Endothelial cell of umbilical vein (primary cell): ENCODE results near the gene EFCAB5. TPM values are rescaled to one million over a fixed set of nuclear protein-coding genes. Genes with fewer than 3 reads are reported as not detected.

Source experiments
- BruUV-seq: library from RNA; stranded (reverse); fragments of 400-500 nt; replicated peaks from 2 replicates; lab custom pipeline; 2021; lab: Mats Ljungman, UMichigan
- CTCF ChIA-PET: fragments of 300-600, 350-600 bp; sonication (Branson Sonifier 250); formaldehyde crosslinking; loops from one replicate; lab custom pipeline; 2021; ENCODE audit warnings: antibody characterized with exemption, inconsistent platforms; lab: Charles Lee
- POLR2A ChIA-PET: fragments of 300-600, 350-600 bp; sonication (Branson Sonifier 250); formaldehyde crosslinking; loops from one replicate; lab custom pipeline; 2021; ENCODE audit warnings: antibody characterized with exemption, inconsistent platforms; lab: Charles Lee
- DNase-seq: peaks from one replicate; pipeline ENCODE4 v3.0.0-alpha.2; 2011; ENCODE audit warnings: low read depth, low spot score
- FAIRE-seq: peaks from 2 replicates; lab custom pipeline; 2011; peaks lifted over from hg19 to GRCh38; lab: Jason Lieb, UNC
- H2AFZ ChIP-seq: 2 replicates; pipeline ENCODE4 v1.6.0; 2012; ENCODE audit warnings: low read depth, low read length, control low read depth, inconsistent platforms
- H3K27ac ChIP-seq: 2 replicates; pipeline ENCODE4 v1.5.1; 2011; ENCODE audit warnings: low read depth, mild to moderate bottlenecking, control low read depth, low read length, moderate library complexity; ENCODE audit not compliant: insufficient read depth
- H3K27me3 ChIP-seq, 2 experiments: 2 replicates each; pipeline versions ENCODE4 v1.6.0 to v1.6.1; 2011; ENCODE audit warnings: low read length in 2 of 2, mixed read lengths in 1 of 2; ENCODE audit not compliant: control insufficient read depth in 2 of 2, insufficient read depth in 2 of 2
- H3K36me3 ChIP-seq, 2 experiments: 2 replicates in 1 of 2; 3 replicates in 1 of 2; pipeline ENCODE4 v1.5.1; 2011; ENCODE audit warnings: low read length in 2 of 2, mild to moderate bottlenecking in 1 of 2, moderate library complexity in 1 of 2; ENCODE audit not compliant: control insufficient read depth in 2 of 2, insufficient read depth in 2 of 2; ENCODE audit errors: extremely low read depth in 1 of 2
- H3K4me1 ChIP-seq: 3 replicates; pipeline ENCODE4 v1.5.1; 2011; ENCODE audit warnings: mild to moderate bottlenecking, low read length; ENCODE audit not compliant: control insufficient read depth, insufficient read depth; ENCODE audit errors: extremely low read depth
- H3K4me2 ChIP-seq: 2 replicates; pipeline ENCODE4 v1.6.1; 2011; ENCODE audit warnings: low read length, control low read depth, mixed read lengths; ENCODE audit not compliant: insufficient read depth
- H3K4me3 ChIP-seq, 3 experiments: fragments of 200-600 bp in 1 of 3; sonication (generic), shearing (Covaris generic) in 1 of 3; replicated peaks in 1 of 3; 2 replicates each; pipeline ENCODE4 v1.5.1; 2011 to 2016; ENCODE audit warnings: control low read depth in 3 of 3, low read length in 3 of 3, mild to moderate bottlenecking in 2 of 3, inconsistent platforms in 1 of 3, low read depth in 1 of 3, moderate library complexity in 1 of 3; ENCODE audit not compliant: insufficient read depth in 1 of 3
- H3K79me2 ChIP-seq: 2 replicates; pipeline ENCODE4 v1.6.0; 2012; ENCODE audit warnings: low read length, inconsistent platforms; ENCODE audit not compliant: control insufficient read depth, insufficient read depth
- H3K9ac ChIP-seq: replicated peaks from 2 replicates; pipeline ENCODE3; 2011; ENCODE audit warnings: low read length, control low read depth; ENCODE audit not compliant: insufficient read depth; ENCODE audit errors: extremely low read depth
- H3K9me1 ChIP-seq: replicated peaks from 3 replicates; pipeline ENCODE4 v1.6.0; 2011; ENCODE audit warnings: mild to moderate bottlenecking, low read length; ENCODE audit not compliant: control insufficient read depth, insufficient read depth; ENCODE audit errors: extremely low read depth
- H3K9me3 ChIP-seq: replicated peaks from 2 replicates; pipeline ENCODE4 v1.5.1; 2012; ENCODE audit warnings: low read length, inconsistent platforms; ENCODE audit not compliant: control insufficient read depth, insufficient read depth
- H4K20me1 ChIP-seq: replicated peaks from 2 replicates; pipeline ENCODE3; 2011; ENCODE audit warnings: mild to moderate bottlenecking, low read length; ENCODE audit not compliant: control insufficient read depth, insufficient read depth; ENCODE audit errors: extremely low read depth
- EZH2 ChIP-seq: IDR thresholded peaks from 2 replicates; pipeline ENCODE4 v1.6.1; 2012; ENCODE audit warnings: borderline replicate concordance, low read depth, mild to moderate bottlenecking, moderate library complexity, low read length, inconsistent platforms; ENCODE audit not compliant: severe bottlenecking
- FOS ChIP-seq: IDR thresholded peaks from 2 replicates; pipeline ENCODE4 v1.6.1; 2011; ENCODE audit warnings: mild to moderate bottlenecking, low read length, moderate library complexity, borderline replicate concordance; ENCODE audit not compliant: insufficient read depth
- dilution Hi-C: fragments of 300-500 bp; cut with MboI; formaldehyde crosslinking; loops from one replicate; pipeline ENCODE4 v1.15.0; 2019; ENCODE audit warnings: low sequenced_read_pairs; ENCODE audit not compliant: extremely low pct_ligation_motif_present
- intact Hi-C: fragments of 100-400 bp; cut with micrococcal nuclease; formaldehyde crosslinking; loops from one replicate; pipeline ENCODE4 v1.10.0; 2022
- polyA plus RNA-seq, 4 experiments: library from polyadenylated mRNA; depleted of rRNA in 3 of 4; stranded (reverse) in 3 of 4; unstranded in 1 of 4; fragments of >200 nt; gene quantifications; 2 replicates each; pipeline versions ENCODE4 v1.2.1 to v1.2.3, GENCODE V29; 2011 to 2012; ENCODE audit warnings: missing spikeins in 1 of 4
- total RNA-seq: library from RNA; stranded (reverse); gene quantifications from 2 replicates; pipeline ENCODE4 v1.2.3, GENCODE V29; 2021
- TF ChIP-seq, protein P1 (sequence below): IDR thresholded peaks from 2 replicates; pipeline ENCODE4 v1.6.1; 2011; ENCODE audit not compliant: insufficient read depth, insufficient read length

Gene EFCAB5
- total and polyA plus RNA-seq, 2 donors (not counting 3 experiments of a cell fraction or from before 2014, with no cell fraction given) = 0.04 to 0.40 TPM

DNA sequence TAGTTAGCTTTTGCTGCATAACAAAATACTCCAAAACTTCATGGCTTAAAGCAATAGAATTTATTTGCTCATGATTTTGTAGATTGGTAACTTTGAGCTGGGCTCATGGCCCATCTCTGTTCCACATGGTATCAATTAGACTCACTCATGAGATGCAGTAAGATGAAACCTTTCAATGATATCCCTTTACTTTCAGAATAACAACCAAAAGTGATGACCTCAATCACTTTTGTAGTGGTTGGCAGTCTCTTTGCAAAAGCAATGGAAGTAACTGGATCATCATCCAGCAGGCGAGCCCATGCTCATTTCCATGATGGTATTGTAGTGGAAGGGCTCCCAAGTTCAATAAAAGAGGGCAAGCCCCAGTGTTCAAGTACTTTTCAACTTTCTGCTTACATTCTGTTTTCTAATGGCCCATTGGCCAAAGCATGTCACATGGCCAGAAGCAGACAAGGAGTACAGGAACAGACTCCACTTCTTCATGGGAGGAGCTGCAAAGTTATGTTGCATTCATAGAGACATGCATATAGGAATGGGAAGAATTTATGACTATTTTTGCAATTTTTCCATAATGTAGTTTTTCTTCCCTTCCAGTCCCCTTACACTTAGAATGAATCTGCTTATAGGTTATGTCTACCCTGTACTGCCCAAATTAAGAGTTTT is 41.7 kb downstream of the EFCAB5 start:
- no peaks in the 10 kb centered on the region for H3K79me2 ChIP-seq

DNA sequence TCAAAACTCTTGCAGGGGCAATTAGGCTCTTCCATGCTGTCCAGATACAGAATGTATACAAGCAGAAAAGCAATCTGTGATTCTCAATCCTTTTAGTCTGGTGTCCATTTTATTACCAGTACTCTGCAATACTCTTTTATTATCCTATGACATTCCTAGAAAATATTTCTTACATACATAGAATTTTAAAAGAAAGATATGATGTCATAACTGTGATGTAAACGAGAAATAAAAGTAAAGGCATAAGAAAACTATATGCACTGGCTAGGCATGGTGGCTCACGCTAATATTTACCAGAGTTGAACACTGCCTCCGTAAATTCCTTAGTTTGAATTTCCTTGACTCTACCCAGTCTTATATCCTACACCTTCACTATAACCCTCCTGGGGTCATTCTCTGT is 55.0 kb downstream of the EFCAB5 start:
- ChIA-PET CTCF (no interaction called here), POLR2A (no interaction called here)
- TF ChIP-seq EZH2 (no peak), FOS (no peak)
- TF ChIP-seq, protein P1, sequence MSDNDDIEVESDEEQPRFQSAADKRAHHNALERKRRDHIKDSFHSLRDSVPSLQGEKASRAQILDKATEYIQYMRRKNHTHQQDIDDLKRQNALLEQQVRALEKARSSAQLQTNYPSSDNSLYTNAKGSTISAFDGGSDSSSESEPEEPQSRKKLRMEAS = no peak
- H3K36me3 ChIP-seq = no peaks in the 10 kb centered on the region
- H3K4me2 ChIP-seq = no peak overlapping the region
- dilution Hi-C loops (no loop called here), intact Hi-C loops (no loop called here)
- no peaks in the 10 kb centered on the region for H3K9me3 ChIP-seq
- H3K9ac ChIP-seq = no peak overlapping the region
- DNase-seq (no peak), FAIRE-seq (no peak)
- no peaks in the 10 kb centered on the region for H4K20me1 ChIP-seq
- no peak overlapping the region for H3K4me3 ChIP-seq
- H3K9me1 ChIP-seq = no peaks in the 10 kb centered on the region
- H3K79me2 ChIP-seq = no peaks in the 10 kb centered on the region
- no peak overlapping the region for H2AFZ ChIP-seq
- BruUV-seq = no TSS peak
- H3K27me3 ChIP-seq = no peaks in the 10 kb centered on the region
- no peaks in the 10 kb centered on the region for H3K4me1 ChIP-seq
- H3K27ac ChIP-seq = no peak overlapping the region

More for the DNA sequence above, 41.7 kb downstream of the EFCAB5 start:
- Histone ChIP-seq H3K9me3 (no peaks in the 10 kb centered on the region), H3K27ac (no peak overlapping the region), H3K4me1 (no peaks in the 10 kb centered on the region), H3K4me3 (no peak overlapping the region), H2AFZ (no peak overlapping the region), H3K4me2 (no peak overlapping the region), H3K27me3 (peaks cover 3% of the 10 kb centered on the region in 2 experiments), H3K9me1 (no peaks in the 10 kb centered on the region), H3K9ac (no peak overlapping the region), H4K20me1 (no peaks in the 10 kb centered on the region), H3K36me3 (no peaks in the 10 kb centered on the region)
- no TSS peak for BruUV-seq
- FAIRE-seq = no peak
- TF ChIP-seq EZH2 = no peak
- dilution Hi-C loops = no loop called here
- no peak for DNase-seq
- ChIA-PET POLR2A (no interaction called here), CTCF (interaction anchor here (1.2 to 1.6 kb wide), 2 partner anchors 38 to 110 kb away, joined by 3 to 4 read pairs; no protein-coding TSS in a partner anchor)
- intact Hi-C loops = no loop called here
